ENCODE measurements around the gene B9D2.

- TF ChIP-seq POLR2A (IDR thresholded peaks at IDR 0.05; ENCODE audit: low read depth, low read length) (no peak), TAF1 (IDR thresholded peaks at IDR 0.05; ENCODE audit: borderline replicate concordance, low read depth, low read length) (no peak)
These were observed 48.0 kb upstream of the B9D2 start for GRCh38 chr19:41411968-41412265.
